Left renal cortex interstitium (tissue), 4 donors: ENCODE measurements around the gene PRAMEF18. TPM values are rescaled to one million over a fixed set of nuclear protein-coding genes. Genes with fewer than 3 reads are reported as not detected.
A peak's percentile ranks its signal among the peaks of the same experiment; 100 is the strongest.
"Not testable (repeated sequence)": the region's sequence is repeated elsewhere in the genome, so short reads cannot be mapped to it uniquely, and the experiment has no call there.

ENCODE experiments used
- DNase-seq, 4 donors: peaks; one replicate each; pipeline ENCODE4 v3.0.0-alpha.2; 2013; ENCODE audit warnings: low read depth in 4 of 4, low spot score in 2 of 4, missing footprints in 1 of 4
- polyA plus RNA-seq, 4 donors: library from polyadenylated mRNA; unstranded; fragments of 120-200 nt; gene quantifications; one replicate each; pipeline ENCODE4 v1.2.1, GENCODE V29; 2013; ENCODE audit not compliant: insufficient read length in 4 of 4

PRAMEF18 gene
- polyA plus RNA-seq: not detected

GRCh38 chr1:13225675-13226204, at the start of gene PRAMEF18:
Gene PRAMEF18 (minus strand): TSS chr1:13226154. CDS start chr1:13226106, 48 bp downstream.
- DNase-seq: not testable (repeated sequence)

GRCh38 chr1:13265124-13265523, 39.2 kb upstream of the PRAMEF18 start:
- not testable (repeated sequence) for DNase-seq

GRCh38 chr1:13253898-13254297, 27.9 kb upstream of the PRAMEF18 start, which contains the start of gene PRAMEF5:
Gene PRAMEF5 (plus strand): TSS chr1:13254198. CDS start chr1:13259269, 5,071 bp downstream.
- not testable (repeated sequence) for DNase-seq

- not testable (repeated sequence) for DNase-seq
These were observed 21.2 kb upstream of the PRAMEF18 start for GRCh38 chr1:13247122-13247521.

GRCh38 chr1:13246554-13246871, 20.6 kb upstream of the PRAMEF18 start:
- not testable (repeated sequence) for DNase-seq

GRCh38 chr1:13245841-13246553, 20.0 kb upstream of the PRAMEF18 start:
- not testable (repeated sequence) for DNase-seq

- not testable (repeated sequence) for DNase-seq
These were observed 17.7 kb upstream of the PRAMEF18 start for GRCh38 chr1:13243536-13244263.

- DNase-seq: not testable (repeated sequence)
These were observed 13.7 kb upstream of the PRAMEF18 start for GRCh38 chr1:13239633-13240032.

GRCh38 chr1:13237572-13237971, 11.6 kb upstream of the PRAMEF18 start:
- not testable (repeated sequence) for DNase-seq

GRCh38 chr1:13234057-13234456, 8.1 kb upstream of the PRAMEF18 start:
- DNase-seq: not testable (repeated sequence)

GRCh38 chr1:13232056-13232455, 6.1 kb upstream of the PRAMEF18 start:
- not testable (repeated sequence) for DNase-seq

- not testable (repeated sequence) for DNase-seq
These were observed 5.3 kb upstream of the PRAMEF18 start for GRCh38 chr1:13231061-13231750.

GRCh38 chr1:13230601-13231000, 4.6 kb upstream of the PRAMEF18 start:
- not testable (repeated sequence) for DNase-seq

GRCh38 chr1:13230096-13230495, 4.1 kb upstream of the PRAMEF18 start:
- DNase-seq: not testable (repeated sequence)

GRCh38 chr1:13228343-13228781, 2.4 kb upstream of the PRAMEF18 start:
- peak in 1 of 4 donors; percentile 6 for DNase-seq

- DNase-seq: not testable (repeated sequence)
These were observed 1.5 kb upstream of the PRAMEF18 start for GRCh38 chr1:13227271-13228055.

- no peak for DNase-seq
These were observed 1.4 kb downstream of the PRAMEF18 start for GRCh38 chr1:13224480-13225060.

GRCh38 chr1:13222788-13223187, 3.2 kb downstream of the PRAMEF18 start:
- not testable (repeated sequence) for DNase-seq

- not testable (repeated sequence) for DNase-seq
These were observed 6.8 kb downstream of the PRAMEF18 start for GRCh38 chr1:13219203-13219602.

GRCh38 chr1:13216619-13217018, 9.3 kb downstream of the PRAMEF18 start:
- not testable (repeated sequence) for DNase-seq
